Type B pancreatic cell (in vitro differentiated cells): ENCODE results near the gene TEKT2. TPM values are rescaled to one million over a fixed set of nuclear protein-coding genes. Genes with fewer than 3 reads are reported as not detected.

Experiments used
- DNase-seq: peaks from one replicate; pipeline ENCODE4 v3.0.0; 2021; ENCODE audit warnings: mixed read lengths; ENCODE audit not compliant: unreplicated experiment; ENCODE audit errors: extremely low spot score
- H3K27ac Mint-ChIP-seq: 2 replicates; pipeline ENCODE4 v1.8.0; 2021; ENCODE audit warnings: mild to moderate bottlenecking, mixed read lengths
- H3K27me3 Mint-ChIP-seq: 2 replicates; pipeline ENCODE4 v1.8.0; 2021; ENCODE audit warnings: mixed read lengths
- H3K36me3 Mint-ChIP-seq: 2 replicates; pipeline ENCODE4 v1.8.0; 2021; ENCODE audit warnings: mixed read lengths
- H3K4me1 Mint-ChIP-seq: one replicate; pipeline ENCODE4 v1.8.0; 2021; ENCODE audit warnings: mixed read lengths; ENCODE audit not compliant: unreplicated experiment
- H3K4me3 Mint-ChIP-seq: 2 replicates; pipeline ENCODE4 v1.8.0; 2021; ENCODE audit warnings: mild to moderate bottlenecking, mixed read lengths
- H3K9me3 Mint-ChIP-seq: 2 replicates; pipeline ENCODE4 v1.8.0; 2021; ENCODE audit warnings: mixed read lengths
- CTCF ChIP-seq: fragments of 200-600 bp; sonication (generic); conservative IDR thresholded peaks from 2 replicates; pipeline ENCODE4 v1.5.0; 2021; ENCODE audit warnings: antibody characterized with exemption, mild to moderate bottlenecking
- total RNA-seq: library from RNA; stranded (reverse); gene quantifications from 2 replicates; pipeline ENCODE4 v1.2.1, GENCODE V29; 2021; ENCODE audit warnings: low replicate concordance

The TEKT2 gene
- total RNA-seq, 1 donor from 2014 or later: 9.6 TPM

- peaks cover 5% of the 10 kb centered on the region for H3K4me1 Mint-ChIP-seq
- no peak overlapping the region for H3K27ac Mint-ChIP-seq
- peak; percentile 95 for TF ChIP-seq CTCF
- H3K36me3 Mint-ChIP-seq: no peaks in the 10 kb centered on the region
- no peak overlapping the region for H3K4me3 Mint-ChIP-seq
- no peaks in the 10 kb centered on the region for H3K27me3 Mint-ChIP-seq
- no peaks in the 10 kb centered on the region for H3K9me3 Mint-ChIP-seq
- peak; percentile 85 for DNase-seq
Measured at GRCh38 chr1:36099681-36100341, 15.9 kb downstream of the TEKT2 start.

- no peak overlapping the region for H3K27ac Mint-ChIP-seq
- no peak for DNase-seq
- no peak overlapping the region for H3K4me3 Mint-ChIP-seq
- TF ChIP-seq CTCF: no peak
- H3K36me3 Mint-ChIP-seq: no peaks in the 10 kb centered on the region
- peaks cover 5% of the 10 kb centered on the region for H3K4me1 Mint-ChIP-seq
- no peaks in the 10 kb centered on the region for H3K27me3 Mint-ChIP-seq
- no peaks in the 10 kb centered on the region for H3K9me3 Mint-ChIP-seq
Measured at GRCh38 chr1:36100376-36100775, 16.5 kb downstream of the TEKT2 start.

- no peak for DNase-seq
- Mint-ChIP-seq H3K36me3 (no peaks in the 10 kb centered on the region), H3K4me1 (peaks cover 2% of the 10 kb centered on the region), H3K4me3 (no peak overlapping the region), H3K27ac (no peak overlapping the region), H3K27me3 (no peaks in the 10 kb centered on the region), H3K9me3 (no peaks in the 10 kb centered on the region)
- TF ChIP-seq CTCF: no peak
Measured at GRCh38 chr1:36101546-36101945, 17.7 kb downstream of the TEKT2 start.

GRCh38 chr1:36106269-36106668 is 22.4 kb downstream of the TEKT2 start:
- H3K27ac Mint-ChIP-seq: no peak overlapping the region
- H3K4me3 Mint-ChIP-seq: no peak overlapping the region

GRCh38 chr1:36107394-36107793 is 23.5 kb downstream of the TEKT2 start:
- Mint-ChIP-seq H3K4me1 (peaks cover 18% of the 10 kb centered on the region), H3K27ac (no peak overlapping the region)
- no peak for TF ChIP-seq CTCF

More at GRCh38 chr1:36106269-36106668, 22.4 kb downstream of the TEKT2 start:
- no peaks in the 10 kb centered on the region for H3K9me3 Mint-ChIP-seq
- no peaks in the 10 kb centered on the region for H3K36me3 Mint-ChIP-seq
- no peak for DNase-seq
- H3K27me3 Mint-ChIP-seq: no peaks in the 10 kb centered on the region
- peaks cover 13% of the 10 kb centered on the region for H3K4me1 Mint-ChIP-seq
- no peak for TF ChIP-seq CTCF

GRCh38 chr1:36108314-36108713 is 24.4 kb downstream of the TEKT2 start:
- H3K9me3 Mint-ChIP-seq: no peaks in the 10 kb centered on the region
- no peak overlapping the region for H3K4me3 Mint-ChIP-seq
- peaks cover 7% of the 10 kb centered on the region for H3K27me3 Mint-ChIP-seq
- peaks cover 18% of the 10 kb centered on the region for H3K4me1 Mint-ChIP-seq
- no peak for DNase-seq
- H3K27ac Mint-ChIP-seq: no peak overlapping the region
- no peaks in the 10 kb centered on the region for H3K36me3 Mint-ChIP-seq
- TF ChIP-seq CTCF: no peak

More at GRCh38 chr1:36107394-36107793, 23.5 kb downstream of the TEKT2 start:
- DNase-seq: no peak
- no peaks in the 10 kb centered on the region for H3K36me3 Mint-ChIP-seq
- no peak overlapping the region for H3K4me3 Mint-ChIP-seq
- no peaks in the 10 kb centered on the region for H3K9me3 Mint-ChIP-seq
- peaks cover 2% of the 10 kb centered on the region for H3K27me3 Mint-ChIP-seq
